DMS153 treated with DMSO at 0.1 percent for 48 hours (cell line): ENCODE data around the gene CBX8.

Experiments
- DNase-seq: peaks from one replicate; lab custom pipeline; 2025; ENCODE audit not compliant: unreplicated experiment; lab: John Stamatoyannopoulos, UW

Gene CBX8

DNA sequence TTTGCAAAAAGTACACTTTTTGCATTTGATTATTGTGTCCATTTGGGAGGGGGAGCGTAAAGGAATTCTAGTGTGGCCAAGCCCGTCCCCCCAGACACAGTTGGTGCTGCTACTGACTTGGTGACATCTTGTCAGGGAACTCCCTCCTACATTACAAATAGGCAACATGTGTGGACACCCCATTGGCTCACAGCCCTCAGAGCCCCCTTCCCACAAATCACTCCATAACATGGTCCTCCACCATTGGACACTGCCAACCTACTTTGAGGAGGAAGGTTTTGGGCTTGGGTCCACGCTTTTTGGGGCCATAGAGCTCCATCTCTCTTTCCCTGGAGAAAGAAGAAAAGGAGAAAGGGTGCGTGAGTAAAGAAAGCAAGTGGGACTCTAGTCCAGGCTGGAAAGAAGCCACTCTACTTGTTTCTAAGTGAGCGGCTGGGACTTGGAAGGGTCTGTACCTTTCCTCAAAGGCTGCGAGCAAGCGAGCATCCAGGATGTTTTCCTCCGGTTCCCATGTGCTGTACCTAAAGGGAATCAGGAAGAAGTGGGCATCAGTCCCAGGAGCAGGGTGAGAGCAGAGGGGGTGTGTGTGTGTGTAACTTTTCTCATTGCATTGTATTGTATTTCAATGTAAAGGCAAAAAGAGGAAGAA lies 958 bp downstream of the CBX8 start:
- DNase-seq = no peak

DNA sequence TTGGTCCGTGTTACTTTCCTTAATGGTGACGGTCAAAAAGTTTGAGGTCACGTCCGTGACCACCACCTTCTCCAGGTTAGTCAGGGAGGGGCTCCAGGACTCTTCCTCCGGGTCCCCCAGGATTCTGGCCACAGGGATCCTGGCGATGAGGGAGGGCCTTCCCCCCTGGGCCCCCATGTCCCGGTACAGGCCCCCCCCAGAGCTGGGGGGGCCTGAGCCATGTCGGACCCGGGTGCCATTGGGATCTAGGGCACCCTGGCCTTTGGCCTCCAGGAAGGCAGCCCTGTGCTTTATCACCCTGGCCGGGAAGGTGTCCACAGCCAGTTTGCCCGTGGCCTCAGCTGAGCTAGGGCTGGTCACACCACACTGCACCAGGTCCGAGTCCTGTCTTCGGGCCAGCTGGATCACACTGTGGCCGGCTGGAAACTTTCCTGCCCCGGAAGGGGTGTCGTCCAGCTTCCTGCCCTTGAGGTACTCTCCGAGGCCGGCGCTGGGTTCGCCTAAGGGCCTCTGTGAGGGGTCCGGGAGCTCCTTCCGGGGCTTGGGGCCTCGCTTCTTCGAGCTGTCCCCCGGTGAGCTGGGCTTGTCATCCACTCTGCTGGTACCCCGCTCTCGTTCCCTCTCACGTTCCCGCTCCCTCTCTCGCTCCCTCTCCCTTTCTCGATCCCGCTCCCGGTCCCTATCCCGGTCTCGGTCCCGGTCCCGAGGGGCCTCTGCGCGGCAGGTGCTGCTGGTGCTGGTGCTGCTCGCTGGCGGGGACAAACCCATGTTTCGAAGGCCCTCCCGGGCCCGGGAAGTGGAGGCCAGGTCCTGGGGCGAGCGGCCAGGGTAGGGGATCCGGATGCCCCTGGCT lies 2.0 kb downstream of the CBX8 start:
- no peak for DNase-seq

DNA sequence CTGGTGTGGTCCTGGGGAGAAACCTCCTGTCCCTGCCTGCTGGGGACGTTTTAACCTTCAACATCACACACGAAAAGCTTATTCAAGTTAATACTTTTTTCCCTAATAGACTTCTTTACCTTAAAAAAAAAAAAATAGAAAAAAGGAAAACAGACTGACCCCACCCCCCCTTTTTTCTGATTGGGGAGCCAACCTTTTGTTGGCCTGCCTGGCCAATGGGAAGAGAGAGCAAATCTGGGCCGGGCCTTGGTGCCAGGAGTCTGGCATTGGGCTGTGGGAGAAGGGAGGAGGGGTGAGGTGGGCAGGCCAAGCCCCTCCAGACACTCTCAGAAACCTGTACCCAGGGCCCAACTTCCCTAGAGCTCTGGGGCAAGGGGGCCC lies 3.0 kb downstream of the CBX8 start:
- no peak for DNase-seq

DNA sequence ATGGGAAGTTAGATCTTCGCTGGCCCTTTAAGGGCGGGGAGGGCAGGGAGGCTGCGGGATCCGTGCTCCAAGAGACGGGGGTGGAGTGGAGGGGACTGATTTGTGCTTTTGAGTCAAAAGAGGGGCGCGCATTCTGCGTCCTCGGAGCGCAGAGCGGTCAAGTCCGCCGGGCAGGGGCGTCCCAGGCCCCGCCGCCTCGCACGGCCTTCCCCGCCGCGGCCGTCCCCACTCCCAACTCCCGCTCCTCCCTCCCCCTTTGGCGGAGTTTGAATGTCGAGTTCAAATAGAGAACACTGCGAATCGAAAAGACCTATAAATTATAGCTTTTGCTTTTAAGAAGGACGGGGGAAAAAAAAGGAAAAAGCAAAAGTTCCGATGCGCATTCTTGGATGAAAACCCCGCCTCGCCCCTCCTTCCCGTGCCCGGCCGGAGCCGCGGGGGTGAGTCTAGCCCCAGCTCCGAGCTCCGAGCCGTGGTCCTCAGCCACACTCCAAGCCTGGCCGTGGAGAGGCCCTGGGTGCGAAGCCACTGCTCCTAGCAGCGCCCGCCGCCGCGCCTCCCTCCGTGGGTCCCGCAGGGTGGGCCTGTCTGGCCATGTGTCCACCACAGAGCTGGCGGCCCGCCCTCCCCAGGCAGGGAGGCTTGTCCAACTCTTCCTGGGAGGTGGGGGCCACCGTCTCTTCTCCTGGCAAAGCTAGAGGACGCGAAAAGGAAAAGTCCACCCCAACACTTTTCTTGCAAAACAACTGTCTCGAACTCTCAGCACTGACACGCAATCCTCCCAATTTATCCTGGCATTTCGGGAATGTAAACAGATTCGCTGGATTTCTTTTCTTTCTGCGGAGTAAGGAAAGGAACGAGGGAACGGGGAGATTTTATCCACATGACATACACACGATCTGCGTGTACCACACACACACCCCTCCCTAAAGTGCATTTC lies 3.6 kb downstream of the CBX8 start:
- no peak for DNase-seq

DNA sequence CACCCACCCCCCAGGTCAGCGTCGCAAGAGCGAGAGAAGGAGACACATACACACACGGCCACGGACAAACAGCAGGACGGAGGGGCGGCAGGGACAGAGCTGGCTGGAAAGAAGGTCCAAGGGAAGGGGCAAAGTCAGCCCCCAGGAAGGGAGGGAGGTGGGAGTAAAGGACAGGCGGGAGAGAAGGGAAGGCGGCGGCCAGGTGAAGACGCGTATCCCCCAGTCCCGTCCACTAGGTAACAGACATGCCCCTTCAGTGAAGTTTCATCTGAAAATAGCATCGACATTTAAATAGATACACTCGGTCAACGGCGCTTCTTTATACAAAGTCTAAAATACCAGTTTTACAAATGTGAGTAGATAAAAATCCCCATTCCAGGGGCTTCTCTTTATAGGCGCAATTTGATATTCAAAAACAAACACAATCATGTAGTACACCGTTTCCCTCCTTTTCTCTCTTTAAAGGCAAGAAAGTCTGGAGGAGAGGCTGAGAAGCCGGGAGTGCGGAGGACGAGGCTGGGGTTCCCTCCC lies 4.5 kb downstream of the CBX8 start:
- DNase-seq = no peak

DNA sequence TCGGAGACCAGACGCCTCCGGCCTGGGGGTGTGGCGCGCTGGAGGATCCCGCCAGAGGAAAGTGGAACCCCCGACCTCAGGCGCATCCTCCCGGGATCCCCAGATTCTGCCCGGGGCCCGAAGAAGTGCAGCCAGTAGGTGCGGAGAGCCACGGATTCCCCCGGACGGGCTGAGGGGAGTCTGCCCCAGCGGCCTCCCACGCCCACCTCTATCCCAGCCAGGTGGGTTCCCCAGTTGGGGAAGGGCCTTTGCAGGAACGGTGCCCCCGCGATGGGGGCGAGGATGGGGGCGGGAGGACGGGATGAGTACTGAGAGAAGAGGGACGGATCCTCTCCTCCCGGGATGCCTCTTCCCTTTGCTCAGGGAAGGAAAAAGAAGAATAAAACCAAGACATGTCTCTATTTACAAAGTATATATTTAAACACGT lies 5.1 kb downstream of the CBX8 start:
- no peak for DNase-seq

DNA sequence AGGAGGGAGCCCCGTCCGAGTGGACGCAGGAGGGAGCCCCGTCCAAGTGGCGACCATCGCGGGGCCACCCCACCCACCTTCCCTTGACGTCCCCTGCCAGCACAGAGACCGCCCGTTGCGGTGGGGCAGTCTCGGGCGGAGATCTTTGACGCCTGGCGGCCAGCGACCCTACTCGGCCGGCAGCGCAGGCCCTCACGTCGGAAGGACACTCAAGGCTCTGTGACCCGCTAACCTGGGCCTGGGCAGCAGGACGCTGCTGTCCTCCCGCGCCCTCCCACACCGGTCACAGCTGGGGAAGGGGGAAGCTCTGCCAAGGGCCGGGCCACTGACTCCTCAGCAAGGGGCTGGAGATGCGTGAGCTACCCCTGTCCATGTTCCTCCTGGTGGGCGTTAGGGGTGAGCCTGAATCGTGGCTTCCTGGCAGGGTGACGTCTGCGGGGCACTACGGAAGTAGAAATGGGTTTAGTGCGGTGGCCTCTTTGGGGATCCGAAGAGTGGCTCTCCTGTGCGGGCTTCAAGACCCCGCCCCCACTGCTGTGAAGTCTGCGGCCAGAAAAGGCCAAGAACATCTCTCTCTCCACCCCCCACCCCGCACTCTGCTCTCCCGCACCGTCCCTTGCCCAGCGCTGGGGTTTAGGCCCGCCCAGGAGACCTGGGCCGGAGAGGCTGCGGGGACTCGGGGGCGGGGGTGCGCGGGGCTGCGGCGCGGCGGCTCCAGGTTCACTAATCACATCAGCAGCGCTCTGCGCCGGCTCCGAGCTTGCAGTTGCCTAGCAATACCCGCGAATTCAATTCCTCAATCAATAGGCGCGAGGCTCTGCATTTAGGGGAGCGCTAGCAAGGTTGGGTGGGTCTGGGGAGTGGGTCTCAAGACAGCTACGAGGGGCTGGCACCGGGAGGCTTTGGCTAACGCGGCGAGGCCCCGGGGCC lies 5.8 kb downstream of the CBX8 start:
- DNase-seq = no peak

DNA sequence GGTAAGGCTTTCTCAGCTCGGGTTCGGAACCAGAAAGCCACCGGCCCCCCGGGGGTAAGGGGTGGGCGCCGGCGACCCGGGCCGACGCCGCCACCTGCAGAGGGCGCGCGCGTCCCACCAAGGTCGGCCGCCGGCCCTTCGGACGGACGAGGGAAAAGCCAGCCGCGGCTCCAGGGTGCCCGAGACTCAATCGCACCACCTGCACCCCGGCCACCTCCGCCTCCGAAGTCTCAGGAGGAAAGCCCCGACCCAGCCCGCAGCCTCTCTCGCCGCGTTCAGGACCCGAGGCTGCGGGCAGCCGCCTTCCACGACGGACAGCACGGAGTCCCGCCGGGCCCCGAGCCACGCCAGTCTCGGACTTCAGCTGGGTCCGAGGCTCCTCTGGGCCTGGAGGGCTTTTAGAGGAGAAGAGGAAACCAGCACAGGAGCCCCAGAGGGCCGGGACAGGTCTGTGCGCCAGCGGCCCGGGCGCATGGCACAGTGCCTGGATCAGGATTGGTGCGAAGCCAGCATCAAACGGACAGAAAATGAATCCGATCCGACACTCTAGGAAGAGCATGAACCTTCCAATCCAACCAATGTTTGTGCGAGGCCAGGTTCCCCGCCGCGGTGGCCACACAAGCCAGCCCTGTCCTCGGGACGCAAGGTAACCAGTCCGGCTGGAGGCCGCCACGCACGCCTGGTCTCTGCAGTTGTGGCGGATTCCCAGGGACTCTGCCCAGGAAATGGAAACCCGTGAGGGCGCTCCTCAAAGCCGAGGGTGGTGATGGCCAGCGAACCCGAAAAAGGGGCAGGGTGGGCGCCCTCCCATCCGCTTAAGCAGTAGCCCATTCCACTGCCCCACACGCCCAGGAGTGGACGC lies 6.7 kb downstream of the CBX8 start:
- no peak for DNase-seq

DNA sequence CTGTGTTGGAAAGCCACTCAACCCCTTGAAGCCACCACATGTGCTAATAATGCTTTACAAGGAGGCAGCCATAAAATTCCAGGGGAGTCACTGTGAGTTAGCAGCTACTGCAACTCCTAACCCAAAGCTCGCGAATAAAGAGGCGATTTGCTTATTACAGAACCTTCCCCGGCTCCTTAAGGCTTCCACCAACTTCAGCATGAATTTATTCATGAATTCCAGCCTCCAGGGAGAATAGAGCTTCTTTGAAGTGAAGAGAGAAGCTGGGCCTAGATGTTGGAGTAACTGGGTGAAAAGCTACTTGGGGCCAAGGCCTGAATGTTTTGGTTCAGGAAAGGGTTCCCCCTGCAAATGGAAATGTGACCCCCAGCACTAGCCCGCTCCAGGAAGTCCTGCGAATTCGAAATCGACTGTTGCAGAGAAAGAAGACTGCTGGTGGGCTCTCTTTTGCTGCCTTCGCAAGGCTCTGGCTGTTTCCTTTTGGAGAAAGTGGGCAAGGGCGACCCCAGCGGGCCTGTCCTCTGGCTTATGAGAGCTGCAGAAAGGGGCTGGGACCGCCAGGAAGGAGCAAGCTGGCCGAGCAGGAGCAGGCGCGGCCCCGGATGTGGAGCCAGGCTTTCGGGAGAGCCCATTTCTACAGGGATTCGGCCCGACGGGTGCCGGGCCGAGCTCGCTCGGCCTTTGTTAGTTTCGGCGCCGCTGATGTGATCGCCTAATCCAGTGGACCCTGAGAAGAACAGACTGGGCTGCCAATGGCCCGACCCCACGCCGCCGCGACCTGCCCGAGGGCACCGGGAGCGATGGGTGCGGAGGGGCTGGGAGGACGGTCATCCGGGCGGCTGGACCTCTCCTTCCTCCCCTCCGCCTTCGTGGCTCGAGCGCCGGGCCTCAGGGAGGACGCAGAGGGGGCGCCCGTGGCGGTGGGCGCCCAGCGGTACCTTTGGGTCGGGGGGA lies 7.6 kb downstream of the CBX8 start:
- DNase-seq = no peak

DNA sequence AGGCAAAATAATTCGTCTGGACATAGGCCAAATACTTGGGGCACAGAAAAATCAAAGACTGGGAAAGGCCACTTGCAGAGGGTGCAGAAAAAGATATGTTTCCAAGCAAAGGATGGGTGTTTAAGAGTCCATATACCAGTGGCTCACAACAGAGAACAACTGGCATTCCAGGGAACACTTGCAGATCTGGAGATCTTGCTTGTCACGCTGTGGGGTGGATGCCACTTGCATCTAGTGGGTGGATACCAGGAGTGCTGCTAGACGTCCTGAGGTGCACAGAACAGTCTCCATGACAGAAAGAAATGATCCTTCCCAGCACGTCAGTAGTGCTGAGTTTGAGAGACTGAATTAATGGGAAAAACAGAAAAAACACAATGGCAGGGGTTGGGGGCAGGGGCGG lies 8.4 kb downstream of the CBX8 start:
- DNase-seq = no peak

DNA sequence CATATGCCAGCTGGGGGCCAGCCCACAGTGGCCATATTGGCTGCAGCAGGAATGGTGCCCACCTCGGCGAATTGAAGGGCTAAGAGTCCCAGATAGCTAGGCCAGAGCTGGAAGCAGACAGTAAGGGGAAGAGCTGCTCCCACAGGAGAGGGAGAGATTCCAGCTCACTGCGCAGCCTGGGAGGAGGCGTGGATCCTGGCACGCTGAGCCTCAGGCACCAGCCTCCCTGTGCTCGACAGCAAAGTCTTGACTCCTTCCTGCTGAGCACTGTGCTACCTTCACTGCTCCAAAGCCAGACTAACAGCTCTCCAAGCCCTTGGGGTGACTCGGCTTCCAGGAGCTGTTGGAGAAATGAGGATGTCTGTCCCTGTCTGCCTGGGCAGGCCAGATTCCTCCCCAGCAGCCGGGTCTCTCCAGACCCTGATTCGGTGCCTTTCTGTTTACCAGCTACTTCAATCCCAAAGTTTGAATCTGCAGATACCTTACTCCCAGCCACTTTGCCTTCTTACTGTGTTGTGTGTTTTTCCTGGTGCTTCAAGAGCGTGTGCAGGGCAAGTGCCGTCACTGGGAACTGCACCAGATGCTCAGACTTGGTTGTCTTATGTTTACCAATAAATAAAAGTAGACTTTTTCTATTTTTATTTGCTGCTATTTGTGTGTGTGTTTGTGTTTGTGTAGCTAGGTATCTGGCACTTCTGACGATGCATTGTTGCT lies 9.8 kb downstream of the CBX8 start:
- DNase-seq = no peak

DNA sequence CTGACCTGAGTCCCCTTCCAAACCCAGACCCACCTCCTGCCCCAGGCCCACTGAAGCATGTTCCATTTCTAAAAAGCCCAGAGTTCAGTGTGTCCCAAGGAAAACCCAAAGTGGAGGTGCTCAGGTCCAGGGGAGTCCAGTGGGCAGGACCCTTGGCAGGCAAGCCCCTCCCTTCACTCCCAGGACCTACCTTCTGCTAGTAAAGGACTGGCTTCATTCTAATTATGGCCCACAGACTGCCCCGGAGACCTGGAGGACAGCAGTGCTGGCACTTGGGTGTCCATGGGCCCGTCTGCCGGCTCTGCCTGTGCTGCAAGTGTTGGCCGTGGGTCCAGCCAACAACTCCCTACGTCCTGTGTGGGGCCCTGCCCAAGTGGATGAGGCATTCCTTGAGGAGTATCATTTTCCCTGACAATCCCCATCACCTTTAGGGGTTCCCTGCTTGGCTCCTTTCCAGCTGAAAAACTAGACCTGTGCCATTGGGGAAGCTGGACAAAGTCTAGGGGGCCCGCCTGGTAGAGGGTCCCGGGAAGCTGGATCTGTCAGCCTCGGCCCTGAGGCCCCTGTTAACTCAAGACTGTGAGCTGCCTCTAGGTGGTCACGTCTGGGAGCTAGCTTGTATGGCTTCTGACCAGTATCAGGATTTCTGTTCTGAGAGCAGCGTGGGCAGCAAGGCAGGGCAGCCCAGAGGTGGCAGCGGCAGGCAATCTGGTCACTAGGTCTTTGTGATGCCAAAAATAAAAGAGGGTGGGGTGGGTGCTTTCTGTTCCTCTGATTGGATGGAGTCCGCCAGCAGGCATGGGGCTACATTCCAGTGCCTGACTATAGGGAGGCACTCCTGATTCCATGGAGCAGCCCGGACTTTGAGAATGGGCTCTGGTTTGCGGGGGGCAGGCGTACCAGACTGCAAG lies 10.7 kb downstream of the CBX8 start:
- no peak for DNase-seq

DNA sequence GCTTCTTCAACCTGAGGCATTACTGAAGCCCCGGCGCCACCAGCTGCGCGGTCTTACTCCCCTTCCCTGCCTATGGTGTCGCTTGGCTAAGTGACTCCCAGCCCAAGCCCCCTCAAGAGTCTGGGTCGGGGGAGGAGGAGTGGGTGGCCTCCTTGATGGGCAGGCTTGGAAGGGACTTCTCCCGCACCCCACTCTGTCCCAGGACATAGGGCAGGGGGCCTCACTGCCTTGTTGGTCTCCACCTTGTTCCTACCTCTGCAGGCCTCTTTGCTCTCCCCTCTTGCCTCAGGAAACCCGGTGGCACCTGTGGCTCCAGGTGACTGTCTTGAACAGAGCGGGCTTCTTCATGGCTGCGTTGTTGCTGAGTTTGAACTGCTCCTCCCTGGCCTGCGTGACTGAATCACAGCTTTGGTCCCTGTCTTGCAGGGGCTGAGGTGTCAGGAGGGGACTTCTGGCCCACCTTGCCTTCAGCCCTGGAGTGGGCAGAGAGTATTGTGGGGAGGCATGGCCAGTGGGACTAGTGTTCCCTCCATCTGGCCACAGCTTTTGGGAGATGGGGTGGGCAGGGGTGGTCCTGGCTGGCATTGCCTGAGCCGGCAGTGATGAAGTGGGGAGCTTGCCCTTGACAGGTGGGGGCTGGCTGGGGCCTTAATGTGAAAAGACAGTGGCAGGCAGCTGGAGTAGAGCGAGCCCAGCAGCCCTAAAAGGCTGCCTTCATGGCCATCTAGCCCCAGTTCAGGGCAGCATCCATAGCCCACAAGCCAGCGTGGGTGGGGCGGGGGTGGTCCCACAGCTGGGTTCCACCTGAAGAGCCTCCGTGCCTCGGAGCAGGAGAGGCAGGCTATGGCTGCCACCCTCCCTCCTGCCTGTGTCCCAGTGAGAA lies 11.6 kb downstream of the CBX8 start:
- DNase-seq = no peak

DNA sequence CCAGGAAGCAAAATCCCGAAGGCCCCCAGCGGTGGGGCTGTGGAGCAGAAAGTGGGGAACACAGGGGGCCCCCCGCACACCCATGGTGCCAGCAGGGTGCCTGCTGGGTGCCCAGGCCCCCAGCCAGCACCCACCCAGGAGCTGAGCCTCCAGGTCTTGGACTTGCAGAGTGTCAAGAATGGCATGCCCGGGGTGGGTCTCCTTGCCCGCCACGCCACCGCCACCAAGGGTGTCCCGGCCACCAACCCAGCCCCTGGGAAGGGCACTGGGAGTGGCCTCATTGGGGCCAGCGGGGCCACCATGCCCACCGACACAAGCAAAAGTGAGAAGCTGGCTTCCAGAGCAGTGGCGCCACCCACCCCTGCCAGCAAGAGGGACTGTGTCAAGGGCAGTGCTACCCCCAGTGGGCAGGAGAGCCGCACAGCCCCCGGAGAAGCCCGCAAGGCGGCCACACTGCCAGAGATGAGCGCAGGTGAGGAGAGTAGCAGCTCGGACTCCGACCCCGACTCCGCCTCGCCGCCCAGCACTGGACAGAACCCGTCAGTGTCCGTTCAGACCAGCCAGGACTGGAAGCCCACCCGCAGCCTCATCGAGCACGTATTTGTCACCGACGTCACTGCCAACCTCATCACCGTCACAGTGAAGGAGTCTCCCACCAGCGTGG lies 12.4 kb downstream of the CBX8 start:
- no peak for DNase-seq

DNA sequence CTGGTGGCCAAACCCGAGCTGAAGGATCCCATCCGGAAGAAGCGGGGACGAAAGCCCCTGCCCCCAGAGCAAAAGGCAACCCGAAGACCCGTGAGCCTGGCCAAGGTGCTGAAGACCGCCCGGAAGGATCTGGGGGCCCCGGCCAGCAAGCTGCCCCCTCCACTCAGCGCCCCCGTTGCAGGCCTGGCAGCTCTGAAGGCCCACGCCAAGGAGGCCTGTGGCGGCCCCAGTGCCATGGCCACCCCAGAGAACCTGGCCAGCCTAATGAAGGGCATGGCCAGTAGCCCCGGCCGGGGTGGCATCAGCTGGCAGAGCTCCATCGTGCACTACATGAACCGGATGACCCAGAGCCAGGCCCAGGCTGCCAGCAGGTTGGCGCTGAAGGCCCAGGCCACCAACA lies 13.0 kb downstream of the CBX8 start:
- DNase-seq = no peak
